CD4-positive, alpha-beta T cell treated with Interleukin-2 at 100 ng/mL for 4 hours (primary cell): ENCODE measurements around the gene GSDME.
A peak's percentile ranks its signal among the peaks of the same experiment; 100 is the strongest.

Source experiments
- DNase-seq: peaks from one replicate; pipeline ENCODE4 v3.0.0-alpha.2; 2020; ENCODE audit warnings: low spot score

GSDME gene

GRCh38 chr7:24722386-24723177, 34.7 kb downstream of the GSDME start:
- DNase-seq = no peak

GRCh38 chr7:24721481-24722001, 35.7 kb downstream of the GSDME start:
- DNase-seq = no peak

- DNase-seq = no peak
Measured at GRCh38 chr7:24720283-24720682, 37.0 kb downstream of the GSDME start.

GRCh38 chr7:24718977-24719491, 38.2 kb downstream of the GSDME start:
- no peak for DNase-seq

GRCh38 chr7:24718431-24718831, 38.8 kb downstream of the GSDME start:
- DNase-seq = no peak

GRCh38 chr7:24717694-24718320, 39.5 kb downstream of the GSDME start:
- DNase-seq = no peak

- DNase-seq = no peak
Measured at GRCh38 chr7:24717247-24717622, 40.0 kb downstream of the GSDME start.

GRCh38 chr7:24716480-24717246, 40.6 kb downstream of the GSDME start:
- DNase-seq = no peak

GRCh38 chr7:24715661-24716479, 41.4 kb downstream of the GSDME start:
- DNase-seq = peak; percentile 4

GRCh38 chr7:24715171-24715570, 42.1 kb downstream of the GSDME start:
- no peak for DNase-seq

- DNase-seq = no peak
Measured at GRCh38 chr7:24714676-24715010, 42.6 kb downstream of the GSDME start.

GRCh38 chr7:24713850-24714675, 43.2 kb downstream of the GSDME start:
- DNase-seq = no peak

- DNase-seq = no peak
Measured at GRCh38 chr7:24713039-24713793, 44.0 kb downstream of the GSDME start.

GRCh38 chr7:24709585-24710360, 47.5 kb downstream of the GSDME start:
- DNase-seq = no peak

GRCh38 chr7:24709051-24709450, 48.2 kb downstream of the GSDME start:
- DNase-seq = no peak

GRCh38 chr7:24707988-24708615, 49.2 kb downstream of the GSDME start:
- DNase-seq = no peak

- DNase-seq = no peak
Measured at GRCh38 chr7:24706211-24707170, 50.8 kb downstream of the GSDME start.
